Kidney epithelial cell (primary cell): ENCODE results near the gene RNF141. TPM values are rescaled to one million over a fixed set of nuclear protein-coding genes. Genes with fewer than 3 reads are reported as not detected.

Experiments
- DNase-seq: peaks from one replicate; pipeline ENCODE4 v3.0.0-alpha.2; 2010; ENCODE audit warnings: low read depth
- H3K27me3 ChIP-seq: 2 replicates; pipeline ENCODE4 v1.6.0; 2011; ENCODE audit warnings: low read length; ENCODE audit not compliant: control insufficient read depth, insufficient read depth
- H3K36me3 ChIP-seq: 2 replicates; pipeline ENCODE4 v1.5.1; 2011; ENCODE audit warnings: low read length; ENCODE audit not compliant: control insufficient read depth, insufficient read depth
- H3K4me3 ChIP-seq: 2 replicates; pipeline ENCODE4 v1.5.1; 2011; ENCODE audit warnings: low read depth, mild to moderate bottlenecking, control low read depth, low read length
- CTCF ChIP-seq: IDR thresholded peaks from 2 replicates; pipeline ENCODE4 v1.5.1; 2011; ENCODE audit warnings: mild to moderate bottlenecking, moderate library complexity, low read length, control low read depth, inconsistent platforms; ENCODE audit not compliant: insufficient read depth, poor library complexity, severe bottlenecking
- total RNA-seq: library from RNA; depleted of rRNA; stranded (reverse); fragments of >200 nt; gene quantifications from 2 replicates; pipeline ENCODE4 v1.2.3, GENCODE V29; 2015

The RNF141 gene
- total RNA-seq, 1 donor from 2014 or later: 26.0 TPM

DNA sequence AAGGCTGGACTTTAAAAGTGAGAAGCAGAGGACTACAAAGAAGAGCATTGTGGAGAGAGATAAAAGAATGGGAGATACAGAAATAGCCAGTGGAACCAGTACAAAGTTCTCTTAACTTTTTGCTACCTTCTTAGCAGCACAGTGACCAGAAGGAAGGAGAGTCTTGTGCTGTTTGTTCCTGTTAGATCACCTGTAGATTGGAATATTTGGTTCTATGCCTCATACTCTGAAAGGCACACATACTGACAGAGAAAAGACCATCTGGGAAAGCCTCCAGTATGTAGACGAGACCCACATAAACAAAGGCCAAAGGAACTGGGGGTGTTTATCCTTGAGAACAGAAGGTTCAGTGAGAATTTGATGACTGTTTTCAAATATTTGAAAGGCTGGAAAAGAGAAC is 18.7 kb downstream of the RNF141 start:
- Histone ChIP-seq H3K36me3 (no peaks in the 10 kb centered on the region), H3K27me3 (no peaks in the 10 kb centered on the region), H3K4me3 (no peak overlapping the region)
- DNase-seq: no peak
- TF ChIP-seq CTCF: no peak

DNA sequence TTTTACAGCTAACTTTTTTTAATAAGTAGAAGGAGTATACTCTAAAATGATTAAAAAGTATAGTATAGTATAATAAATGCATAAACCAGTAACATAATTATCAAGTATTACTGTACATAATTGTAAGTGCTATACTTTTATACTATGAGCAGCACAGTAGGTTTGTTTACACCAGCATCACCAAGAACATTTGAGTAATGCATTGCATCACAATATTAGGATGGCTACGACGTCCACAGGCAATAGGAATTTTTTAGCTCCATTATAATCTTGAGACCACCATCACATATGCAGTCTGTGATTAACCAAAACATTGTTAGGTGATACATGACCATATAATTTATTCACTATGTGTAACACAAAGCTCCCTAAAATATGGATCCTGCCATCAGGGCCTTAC is 20.4 kb downstream of the RNF141 start:
- Histone ChIP-seq H3K4me3 (no peak overlapping the region), H3K27me3 (no peaks in the 10 kb centered on the region), H3K36me3 (no peaks in the 10 kb centered on the region)
- no peak for TF ChIP-seq CTCF
- DNase-seq: no peak

GRCh38 chr11:10519630-10520029 is 21.4 kb downstream of the RNF141 start:
- H3K36me3 ChIP-seq: no peaks in the 10 kb centered on the region
- no peak for DNase-seq
- no peak for TF ChIP-seq CTCF

DNA sequence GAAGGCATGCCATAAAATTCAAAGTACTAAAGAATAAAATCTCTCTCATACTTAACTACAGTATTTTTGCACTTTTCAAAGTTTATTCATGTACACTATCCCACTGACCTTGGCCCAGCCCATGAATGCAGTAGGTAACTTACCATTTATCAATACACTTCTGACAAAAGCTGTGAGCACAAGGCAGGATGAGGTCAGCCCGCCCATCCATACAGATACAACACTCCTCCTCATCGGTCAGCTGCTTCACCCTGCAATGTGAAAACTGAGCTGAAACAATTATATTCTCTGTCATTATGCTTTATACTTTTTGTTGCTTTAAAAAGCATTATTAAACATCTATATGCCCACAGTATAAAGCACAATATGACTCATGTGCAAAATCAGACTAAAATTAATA is 22.1 kb downstream of the RNF141 start:
- DNase-seq: no peak
- TF ChIP-seq CTCF: no peak
- H3K36me3 ChIP-seq: no peaks in the 10 kb centered on the region
- H3K4me3 ChIP-seq: no peak overlapping the region
- no peaks in the 10 kb centered on the region for H3K27me3 ChIP-seq

More at GRCh38 chr11:10519630-10520029, 21.4 kb downstream of the RNF141 start:
- Histone ChIP-seq H3K4me3 (no peak overlapping the region), H3K27me3 (no peaks in the 10 kb centered on the region)

DNA sequence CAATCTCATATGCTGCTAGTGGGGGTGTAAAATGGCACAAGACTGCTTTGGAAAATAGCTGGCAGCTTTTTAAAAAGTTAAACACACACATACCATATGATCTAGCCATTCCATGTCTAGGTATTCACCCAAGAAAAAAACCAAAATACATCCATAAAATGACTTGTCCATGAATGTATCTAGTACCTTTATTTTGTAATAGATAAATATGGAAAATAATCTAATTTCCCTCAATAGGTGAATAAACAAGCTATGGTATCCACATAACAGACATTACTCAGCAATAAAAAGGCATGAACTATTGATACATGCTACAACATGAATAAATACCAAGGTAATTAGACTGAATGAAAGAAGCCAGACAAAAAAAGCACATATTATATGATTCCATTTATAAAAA is 22.9 kb downstream of the RNF141 start:
- no peak overlapping the region for H3K4me3 ChIP-seq
- TF ChIP-seq CTCF: no peak
- no peaks in the 10 kb centered on the region for H3K27me3 ChIP-seq
- H3K36me3 ChIP-seq: no peaks in the 10 kb centered on the region
- DNase-seq: no peak

- H3K36me3 ChIP-seq: no peaks in the 10 kb centered on the region
- no peak overlapping the region for H3K4me3 ChIP-seq
- H3K27me3 ChIP-seq: no peaks in the 10 kb centered on the region
- no peak for DNase-seq
- no peak for TF ChIP-seq CTCF
Observed at GRCh38 chr11:10515418-10515817, 25.6 kb downstream of the RNF141 start.
